ENCODE data around the gene MYL12A. TPM values are rescaled to one million over a fixed set of nuclear protein-coding genes. Genes with fewer than 3 reads are reported as not detected.
"Not testable (repeated sequence)": the region's sequence is repeated elsewhere in the genome, so short reads cannot be mapped to it uniquely, and the experiment has no call there.

Gene MYL12A
- total RNA-seq, 1 donor from 2014 or later, result 165 TPM

DNA sequence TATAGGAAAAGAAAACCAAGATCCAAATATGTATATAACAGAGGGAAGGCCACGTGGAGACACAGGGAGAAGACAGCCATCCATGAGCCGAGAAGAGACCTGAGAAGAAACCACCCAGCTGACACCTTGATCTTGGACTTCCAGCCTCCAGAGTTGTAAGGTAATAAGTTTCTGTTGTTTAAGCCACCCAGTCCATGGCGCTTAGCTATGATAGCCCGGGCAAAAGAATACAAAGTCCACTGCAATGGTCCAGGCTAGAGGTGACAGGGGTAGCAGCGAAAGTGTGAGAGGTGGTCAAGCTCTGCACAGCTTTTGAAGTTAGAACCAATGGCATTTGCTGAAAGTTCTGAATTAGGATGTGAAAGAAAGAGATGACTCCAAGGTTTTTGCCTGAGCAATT, 30.6 kb upstream of the MYL12A start:
- no peak for DNase-seq (ENCODE audit: low read depth, low spot score)
- Mint-ChIP-seq H3K36me3 (ENCODE audit: low read depth) (no peaks in the 10 kb centered on the region), H3K4me1 (peaks cover 44% of the 10 kb centered on the region), H3K27ac (ENCODE audit: unreplicated experiment) (no peak overlapping the region), H3K9me3 (no peaks in the 10 kb centered on the region), H3K27me3 (ENCODE audit: low read depth) (no peaks in the 10 kb centered on the region), H3K4me3 (no peak overlapping the region)
- TF ChIP-seq, protein P1, sequence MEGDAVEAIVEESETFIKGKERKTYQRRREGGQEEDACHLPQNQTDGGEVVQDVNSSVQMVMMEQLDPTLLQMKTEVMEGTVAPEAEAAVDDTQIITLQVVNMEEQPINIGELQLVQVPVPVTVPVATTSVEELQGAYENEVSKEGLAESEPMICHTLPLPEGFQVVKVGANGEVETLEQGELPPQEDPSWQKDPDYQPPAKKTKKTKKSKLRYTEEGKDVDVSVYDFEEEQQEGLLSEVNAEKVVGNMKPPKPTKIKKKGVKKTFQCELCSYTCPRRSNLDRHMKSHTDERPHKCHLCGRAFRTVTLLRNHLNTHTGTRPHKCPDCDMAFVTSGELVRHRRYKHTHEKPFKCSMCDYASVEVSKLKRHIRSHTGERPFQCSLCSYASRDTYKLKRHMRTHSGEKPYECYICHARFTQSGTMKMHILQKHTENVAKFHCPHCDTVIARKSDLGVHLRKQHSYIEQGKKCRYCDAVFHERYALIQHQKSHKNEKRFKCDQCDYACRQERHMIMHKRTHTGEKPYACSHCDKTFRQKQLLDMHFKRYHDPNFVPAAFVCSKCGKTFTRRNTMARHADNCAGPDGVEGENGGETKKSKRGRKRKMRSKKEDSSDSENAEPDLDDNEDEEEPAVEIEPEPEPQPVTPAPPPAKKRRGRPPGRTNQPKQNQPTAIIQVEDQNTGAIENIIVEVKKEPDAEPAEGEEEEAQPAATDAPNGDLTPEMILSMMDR (conservative IDR thresholded peaks at IDR 0.05), result no peak

DNA sequence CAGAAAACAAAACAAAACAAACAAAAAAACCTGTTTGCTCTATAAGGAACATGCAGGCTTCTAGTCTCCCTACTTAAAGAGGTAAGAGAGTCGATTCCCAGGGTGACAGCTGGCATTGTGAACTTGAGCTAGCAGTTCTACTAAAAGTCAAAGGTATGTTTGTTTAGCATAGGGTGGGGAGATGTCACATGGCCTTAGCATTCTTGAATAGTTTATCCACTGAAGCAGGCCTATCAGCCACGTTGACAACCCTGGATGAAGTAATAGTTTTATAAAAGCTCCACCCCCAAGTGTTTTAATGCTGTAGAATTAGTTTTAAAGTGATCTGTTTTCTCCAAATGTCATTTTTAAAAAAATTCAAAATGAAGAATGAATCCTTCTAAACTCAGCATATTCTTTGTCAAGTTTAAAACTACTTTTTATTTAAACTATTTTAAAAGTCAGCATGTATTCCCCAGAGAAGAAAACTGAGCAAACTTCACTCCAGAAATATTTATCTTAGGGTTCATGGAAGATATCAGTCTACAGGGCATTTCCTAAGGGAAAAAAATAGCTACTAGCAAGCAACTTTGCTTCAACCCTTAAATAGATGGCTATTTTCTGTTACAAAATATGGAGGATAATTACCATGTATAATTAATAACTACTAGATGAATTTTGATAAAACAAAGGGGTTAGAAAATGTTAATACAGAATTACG, 29.5 kb upstream of the MYL12A start:
- Mint-ChIP-seq H3K27me3 (ENCODE audit: low read depth) (no peaks in the 10 kb centered on the region), H3K27ac (ENCODE audit: unreplicated experiment) (no peak overlapping the region), H3K36me3 (ENCODE audit: low read depth) (no peaks in the 10 kb centered on the region), H3K4me1 (peaks cover 35% of the 10 kb centered on the region), H3K4me3 (no peak overlapping the region), H3K9me3 (no peaks in the 10 kb centered on the region)
- TF ChIP-seq, protein P1 (conservative IDR thresholded peaks at IDR 0.05), result no peak
- DNase-seq (ENCODE audit: low read depth, low spot score), result no peak

DNA sequence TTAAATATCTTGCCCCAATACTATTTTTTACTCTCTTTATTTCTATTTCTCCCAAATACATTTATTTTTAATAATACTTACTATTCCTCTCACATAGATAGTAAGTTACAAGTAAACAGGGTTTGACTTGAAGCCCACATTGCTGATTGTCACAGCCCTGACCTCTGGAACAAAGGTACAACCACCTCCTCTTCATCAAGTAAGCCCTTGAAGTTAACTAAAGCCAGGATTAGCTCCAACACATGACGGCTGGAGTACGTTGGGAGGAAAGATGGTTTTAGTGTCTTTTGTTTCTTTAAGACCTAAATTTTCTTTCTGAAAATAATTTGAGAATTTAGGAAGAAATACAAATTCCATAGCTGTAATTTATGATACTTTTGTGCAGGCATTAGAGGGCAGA, 28.8 kb upstream of the MYL12A start:
- TF ChIP-seq, protein P1 (conservative IDR thresholded peaks at IDR 0.05), result no peak
- DNase-seq (ENCODE audit: low read depth, low spot score), result no peak
- H3K27ac Mint-ChIP-seq (ENCODE audit: unreplicated experiment), result no peak overlapping the region
- H3K4me1 Mint-ChIP-seq, result peaks cover 28% of the 10 kb centered on the region
- no peak overlapping the region for H3K4me3 Mint-ChIP-seq
- no peaks in the 10 kb centered on the region for H3K36me3 Mint-ChIP-seq (ENCODE audit: low read depth)
- no peaks in the 10 kb centered on the region for H3K27me3 Mint-ChIP-seq (ENCODE audit: low read depth)
- no peaks in the 10 kb centered on the region for H3K9me3 Mint-ChIP-seq

DNA sequence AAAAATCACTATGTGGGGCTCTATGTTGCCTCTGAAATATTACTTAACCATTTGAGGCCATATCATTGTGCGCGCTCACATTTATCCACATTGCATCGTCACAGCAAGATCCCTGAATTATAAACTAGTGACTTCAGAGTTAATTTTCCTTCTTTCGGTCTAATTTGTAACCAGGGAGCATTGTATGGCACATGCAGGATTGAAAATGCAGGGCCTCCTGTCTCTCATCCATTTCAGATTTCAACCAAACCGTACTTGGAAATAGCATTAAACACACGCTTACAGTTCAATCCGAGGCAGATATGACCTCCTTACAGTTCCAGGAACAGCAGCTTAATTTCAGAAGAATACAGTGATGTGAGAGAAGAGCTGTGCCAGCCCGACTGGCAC, 28.4 kb upstream of the MYL12A start:
- H3K27ac Mint-ChIP-seq (ENCODE audit: unreplicated experiment), result no peak overlapping the region
- no peaks in the 10 kb centered on the region for H3K9me3 Mint-ChIP-seq
- no peaks in the 10 kb centered on the region for H3K27me3 Mint-ChIP-seq (ENCODE audit: low read depth)
- DNase-seq (ENCODE audit: low read depth, low spot score), result no peak
- H3K36me3 Mint-ChIP-seq (ENCODE audit: low read depth), result no peaks in the 10 kb centered on the region
- peaks cover 25% of the 10 kb centered on the region for H3K4me1 Mint-ChIP-seq
- TF ChIP-seq, protein P1 (conservative IDR thresholded peaks at IDR 0.05), result no peak
- H3K4me3 Mint-ChIP-seq, result no peak overlapping the region

DNA sequence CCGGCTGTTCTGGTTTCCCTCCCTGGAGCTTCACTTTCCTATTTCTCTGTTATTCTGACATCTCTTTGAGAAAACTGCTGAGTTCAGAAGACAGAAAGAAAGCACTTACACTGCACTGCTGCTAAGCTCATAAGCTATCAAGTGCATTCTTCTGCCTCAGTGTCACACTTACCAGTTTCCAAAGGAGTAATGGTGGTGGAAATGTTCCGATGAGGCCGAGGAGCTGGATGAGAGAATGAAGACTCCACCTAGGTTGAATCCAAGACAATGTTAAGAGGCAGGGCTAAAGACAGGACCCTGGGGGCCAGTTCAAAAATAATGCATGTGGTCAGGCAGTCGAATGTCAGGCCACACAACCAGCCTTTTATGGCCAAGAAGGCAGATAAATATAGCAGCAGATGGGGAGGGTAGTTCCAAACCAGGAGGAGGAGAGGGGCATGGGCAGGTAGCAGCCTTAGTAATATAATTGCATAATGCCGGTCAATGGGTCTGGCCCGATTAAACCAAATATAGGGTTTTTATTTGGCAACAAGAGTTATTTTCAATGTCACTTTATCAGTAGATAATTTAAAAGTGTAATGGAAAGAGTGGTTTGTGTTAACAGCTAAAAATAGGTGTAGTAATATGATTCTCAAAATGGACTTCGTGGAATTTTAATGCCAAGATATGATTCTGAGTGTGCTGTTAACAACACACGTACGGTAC, 27.8 kb upstream of the MYL12A start, which contains the start of gene MYOM1:
MYOM1 (minus strand) TSS at position 338 of the 705 bp plus-strand sequence. CDS start 4,745 bp downstream, outside the sequence.
- Mint-ChIP-seq H3K27me3 (ENCODE audit: low read depth) (no peaks in the 10 kb centered on the region), H3K4me3 (no peak within 1 kb of the TSS), H3K9me3 (no peaks in the 10 kb centered on the region), H3K36me3 (ENCODE audit: low read depth) (no peaks in the 10 kb centered on the region), H3K4me1 (peaks cover 25% of the 10 kb centered on the region), H3K27ac (ENCODE audit: unreplicated experiment) (peak within 1 kb of the TSS; percentile 44)
- TF ChIP-seq, protein P1 (conservative IDR thresholded peaks at IDR 0.05), result no peak
- DNase-seq (ENCODE audit: low read depth, low spot score), result no peak

DNA sequence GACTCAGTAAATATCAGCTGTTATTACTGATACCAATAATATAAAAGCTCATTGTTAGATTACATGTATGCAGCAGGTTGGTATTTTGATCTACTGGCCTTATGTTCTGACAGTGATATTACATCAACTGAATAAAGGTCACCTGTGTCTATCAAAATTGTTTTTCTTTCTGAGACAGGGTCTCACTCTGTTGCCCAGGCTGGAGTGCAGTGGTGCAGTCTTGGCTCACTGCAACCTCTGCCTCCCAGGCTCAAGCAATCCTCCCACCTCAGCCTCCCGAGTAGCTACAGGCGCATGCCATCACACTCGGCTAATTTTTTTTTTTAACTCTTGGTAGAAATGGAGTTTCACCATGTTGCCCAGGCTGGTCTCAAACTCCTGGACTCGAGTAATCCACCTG, 26.7 kb upstream of the MYL12A start:
- not testable (repeated sequence) for H3K36me3 Mint-ChIP-seq (ENCODE audit: low read depth); H3K9me3 Mint-ChIP-seq; H3K4me3 Mint-ChIP-seq; DNase-seq (ENCODE audit: low read depth, low spot score); H3K27ac Mint-ChIP-seq (ENCODE audit: unreplicated experiment); H3K27me3 Mint-ChIP-seq (ENCODE audit: low read depth)
- H3K4me1 Mint-ChIP-seq, result peaks cover 29% of the 10 kb centered on the region

Data from neural crest cell (in vitro differentiated cells).